GM19372 (cell line): ENCODE data around the gene AUH.

ENCODE experiments used
- ATAC-seq: cut with Tn5 transposase; IDR thresholded peaks from one replicate; pipeline ENCODE4 v1.9.1; 2021; ENCODE audit warnings: mild to moderate bottlenecking, low read depth, moderate library complexity; ENCODE audit not compliant: unreplicated experiment

The AUH gene

GRCh38 chr9:91302831-91303230 is 58.9 kb downstream of the AUH start:
- no peak for ATAC-seq

GRCh38 chr9:91301161-91301560 is 60.6 kb downstream of the AUH start:
- no peak for ATAC-seq

- no peak for ATAC-seq
Observed at GRCh38 chr9:91298311-91298710, 63.4 kb downstream of the AUH start.

- no peak for ATAC-seq
Observed at GRCh38 chr9:91297306-91297705, 64.4 kb downstream of the AUH start.

- ATAC-seq: no peak
Observed at GRCh38 chr9:91296354-91296753, 65.4 kb downstream of the AUH start.

GRCh38 chr9:91295357-91295756 is 66.4 kb downstream of the AUH start:
- no peak for ATAC-seq

GRCh38 chr9:91291866-91292265 is 69.9 kb downstream of the AUH start:
- ATAC-seq: no peak

- no peak for ATAC-seq
Observed at GRCh38 chr9:91289244-91289643, 72.5 kb downstream of the AUH start.

- ATAC-seq: no peak
Observed at GRCh38 chr9:91285729-91286353, 75.9 kb downstream of the AUH start.

- no peak for ATAC-seq
Observed at GRCh38 chr9:91282292-91282691, 79.4 kb downstream of the AUH start.

GRCh38 chr9:91279296-91280204 is 82.2 kb downstream of the AUH start:
- ATAC-seq: no peak

- ATAC-seq: no peak
Observed at GRCh38 chr9:91276513-91276912, 85.2 kb downstream of the AUH start.

- ATAC-seq: no peak
Observed at GRCh38 chr9:91275655-91276054, 86.1 kb downstream of the AUH start.

- no peak for ATAC-seq
Observed at GRCh38 chr9:91274949-91275492, 86.7 kb downstream of the AUH start.

- ATAC-seq: no peak
Observed at GRCh38 chr9:91273853-91274552, 87.7 kb downstream of the AUH start.

GRCh38 chr9:91271156-91271555 is 90.6 kb downstream of the AUH start:
- ATAC-seq: no peak

- no peak for ATAC-seq
Observed at GRCh38 chr9:91269907-91270491, 91.7 kb downstream of the AUH start.

GRCh38 chr9:91266448-91266847 is 95.3 kb downstream of the AUH start:
- ATAC-seq: no peak

GRCh38 chr9:91265514-91265913 is 96.2 kb downstream of the AUH start:
- ATAC-seq: no peak

- ATAC-seq: no peak
Observed at GRCh38 chr9:91261417-91261816, 100.3 kb downstream of the AUH start.

GRCh38 chr9:91259162-91259561 is 102.6 kb downstream of the AUH start:
- no peak for ATAC-seq
